SK-N-MC (cell line): Measurements from ENCODE around the gene ARPC5.

Experiments
- FOXP2 ChIP-seq: optimal IDR thresholded peaks from 2 replicates; pipeline ENCODE3; 2011; ENCODE audit warnings: mild to moderate bottlenecking, moderate library complexity; ENCODE audit not compliant: insufficient read depth; ENCODE audit errors: extremely low read length, control extremely low read depth
- POLR2AphosphoS5 ChIP-seq: IDR thresholded peaks from 2 replicates; pipeline ENCODE4 v1.6.1; 2012; ENCODE audit warnings: mild to moderate bottlenecking, low read depth, low read length, borderline replicate concordance

DNA sequence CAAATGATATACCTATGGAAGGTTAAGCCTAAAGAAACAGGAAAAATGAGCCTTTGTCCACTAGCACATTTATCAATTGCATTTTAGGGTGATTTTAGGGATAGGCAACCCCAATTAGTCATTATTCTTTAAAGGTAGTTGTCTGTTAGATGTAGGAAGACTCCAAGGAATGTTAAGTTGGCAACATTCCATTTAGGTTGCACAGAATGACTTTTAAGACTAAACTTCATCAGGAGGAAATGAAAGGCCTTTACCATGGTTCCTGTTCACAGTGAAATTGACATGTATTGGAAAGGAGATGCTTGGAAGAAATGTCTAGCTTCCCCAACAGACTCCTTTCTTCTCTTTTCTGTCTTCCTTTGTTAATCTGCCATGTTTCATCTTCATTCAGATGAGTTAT is 19.1 kb upstream of the ARPC5 start:
- TF ChIP-seq POLR2AphosphoS5: no peak
- no peak for TF ChIP-seq FOXP2
